Activated naive CD8-positive, alpha-beta T cell treated with anti-CD3 and anti-CD28 coated beads for 36 hours (primary cell): ENCODE results near the gene GPR146. TPM values are rescaled to one million over a fixed set of nuclear protein-coding genes. Genes with fewer than 3 reads are reported as not detected.
A peak's percentile ranks its signal among the peaks of the same experiment; 100 is the strongest.

ENCODE experiments used
- DNase-seq: peaks from one replicate; pipeline ENCODE4 v3.0.0; 2021
- H3K27ac Mint-ChIP-seq: one replicate; pipeline ENCODE4 v1.8.0; 2022; ENCODE audit warnings: mild to moderate bottlenecking, moderate library complexity, mixed read lengths
- H3K27me3 Mint-ChIP-seq: one replicate; pipeline ENCODE4 v1.8.0; 2022; ENCODE audit warnings: mild to moderate bottlenecking, mixed read lengths
- H3K36me3 Mint-ChIP-seq: one replicate; pipeline ENCODE4 v1.8.0; 2021; ENCODE audit warnings: mild to moderate bottlenecking, mixed read lengths
- H3K4me1 Mint-ChIP-seq: one replicate; pipeline ENCODE4 v1.8.0; 2021; ENCODE audit warnings: mixed read lengths
- H3K4me3 Mint-ChIP-seq: one replicate; pipeline ENCODE4 v1.8.0; 2022; ENCODE audit warnings: mild to moderate bottlenecking, moderate library complexity, mixed read lengths
- H3K9me3 Mint-ChIP-seq: one replicate; pipeline ENCODE4 v1.8.0; 2022; ENCODE audit warnings: mixed read lengths
- total RNA-seq, 2 experiments: library from RNA; stranded (reverse); gene quantifications; one replicate each; pipeline ENCODE4 v1.2.3, GENCODE V29; 2021

The GPR146 gene
- total RNA-seq, 2 experiments from 2014 or later: 2.4 to 2.8 TPM

GRCh38 chr7:1080252-1080920, 36.0 kb downstream of the GPR146 start:
- no peak overlapping the region for H3K27ac Mint-ChIP-seq
- no peak overlapping the region for H3K4me3 Mint-ChIP-seq

GRCh38 chr7:1080921-1081255, 36.5 kb downstream of the GPR146 start:
- DNase-seq: no peak
- no peak overlapping the region for H3K4me3 Mint-ChIP-seq
- no peaks in the 10 kb centered on the region for H3K27me3 Mint-ChIP-seq
- no peaks in the 10 kb centered on the region for H3K36me3 Mint-ChIP-seq
- H3K9me3 Mint-ChIP-seq: no peaks in the 10 kb centered on the region
- H3K27ac Mint-ChIP-seq: no peak overlapping the region
- H3K4me1 Mint-ChIP-seq: no peaks in the 10 kb centered on the region

More at GRCh38 chr7:1080252-1080920, 36.0 kb downstream of the GPR146 start:
- Mint-ChIP-seq H3K9me3 (no peaks in the 10 kb centered on the region), H3K36me3 (no peaks in the 10 kb centered on the region), H3K4me1 (no peaks in the 10 kb centered on the region), H3K27me3 (no peaks in the 10 kb centered on the region)
- DNase-seq: no peak

GRCh38 chr7:1081336-1081735, 37.0 kb downstream of the GPR146 start:
- no peaks in the 10 kb centered on the region for H3K27me3 Mint-ChIP-seq
- H3K4me3 Mint-ChIP-seq: no peak overlapping the region
- peaks cover 2% of the 10 kb centered on the region for H3K4me1 Mint-ChIP-seq
- no peak overlapping the region for H3K27ac Mint-ChIP-seq
- no peaks in the 10 kb centered on the region for H3K9me3 Mint-ChIP-seq
- no peaks in the 10 kb centered on the region for H3K36me3 Mint-ChIP-seq
- no peak for DNase-seq

- Mint-ChIP-seq H3K4me3 (no peak overlapping the region), H3K4me1 (peaks cover 7% of the 10 kb centered on the region), H3K9me3 (no peaks in the 10 kb centered on the region), H3K27me3 (no peaks in the 10 kb centered on the region), H3K27ac (no peak overlapping the region), H3K36me3 (no peaks in the 10 kb centered on the region)
- DNase-seq: no peak
Measured at GRCh38 chr7:1081931-1082401, 37.6 kb downstream of the GPR146 start.

- peaks cover 9% of the 10 kb centered on the region for H3K4me1 Mint-ChIP-seq
- H3K27me3 Mint-ChIP-seq: no peaks in the 10 kb centered on the region
- H3K9me3 Mint-ChIP-seq: no peaks in the 10 kb centered on the region
- H3K36me3 Mint-ChIP-seq: no peaks in the 10 kb centered on the region
- no peak for DNase-seq
- H3K27ac Mint-ChIP-seq: no peak overlapping the region
- no peak overlapping the region for H3K4me3 Mint-ChIP-seq
Measured at GRCh38 chr7:1083729-1084657, 39.6 kb downstream of the GPR146 start.

GRCh38 chr7:1085266-1085665, 40.9 kb downstream of the GPR146 start:
- H3K4me3 Mint-ChIP-seq: no peak overlapping the region
- no peak for DNase-seq
- H3K36me3 Mint-ChIP-seq: no peaks in the 10 kb centered on the region
- no peaks in the 10 kb centered on the region for H3K27me3 Mint-ChIP-seq
- H3K9me3 Mint-ChIP-seq: no peaks in the 10 kb centered on the region
- no peak overlapping the region for H3K27ac Mint-ChIP-seq
- peaks cover 9% of the 10 kb centered on the region for H3K4me1 Mint-ChIP-seq

- Mint-ChIP-seq H3K27ac (no peak overlapping the region), H3K9me3 (no peaks in the 10 kb centered on the region), H3K27me3 (no peaks in the 10 kb centered on the region)
Measured at GRCh38 chr7:1085910-1086421, 41.6 kb downstream of the GPR146 start.

GRCh38 chr7:1086588-1087464, 42.5 kb downstream of the GPR146 start:
- peak; percentile 77 for DNase-seq
- Mint-ChIP-seq H3K4me3 (peak overlapping the region; percentile 60), H3K4me1 (peaks cover 9% of the 10 kb centered on the region), H3K9me3 (no peaks in the 10 kb centered on the region), H3K27ac (peak overlapping the region; percentile 45), H3K36me3 (no peaks in the 10 kb centered on the region), H3K27me3 (no peaks in the 10 kb centered on the region)

More at GRCh38 chr7:1085910-1086421, 41.6 kb downstream of the GPR146 start:
- H3K4me1 Mint-ChIP-seq: peaks cover 9% of the 10 kb centered on the region
- H3K36me3 Mint-ChIP-seq: no peaks in the 10 kb centered on the region
- H3K4me3 Mint-ChIP-seq: no peak overlapping the region
- no peak for DNase-seq

- no peaks in the 10 kb centered on the region for H3K27me3 Mint-ChIP-seq
- peaks cover 9% of the 10 kb centered on the region for H3K4me1 Mint-ChIP-seq
- H3K9me3 Mint-ChIP-seq: no peaks in the 10 kb centered on the region
- no peak overlapping the region for H3K4me3 Mint-ChIP-seq
- H3K36me3 Mint-ChIP-seq: no peaks in the 10 kb centered on the region
- DNase-seq: no peak
- H3K27ac Mint-ChIP-seq: no peak overlapping the region
Measured at GRCh38 chr7:1087465-1087814, 43.1 kb downstream of the GPR146 start.

- Mint-ChIP-seq H3K4me3 (peak within 1 kb of the TSS; percentile 60), H3K9me3 (no peaks in the 10 kb centered on the region), H3K36me3 (no peaks in the 10 kb centered on the region), H3K4me1 (peaks cover 9% of the 10 kb centered on the region), H3K27ac (no peak within 1 kb of the TSS), H3K27me3 (no peaks in the 10 kb centered on the region)
- DNase-seq: no peak
Measured at GRCh38 chr7:1087952-1088920, 43.9 kb downstream of the GPR146 start, which contains the start of gene GPER1. Gene GPER1 (plus strand): TSS chr7:1088113. CDS start chr7:1091729, 3,616 bp downstream.

GRCh38 chr7:1090236-1090635, 45.9 kb downstream of the GPR146 start:
- Mint-ChIP-seq H3K9me3 (no peaks in the 10 kb centered on the region), H3K4me1 (peaks cover 9% of the 10 kb centered on the region), H3K36me3 (no peaks in the 10 kb centered on the region), H3K27ac (no peak overlapping the region), H3K4me3 (no peak overlapping the region), H3K27me3 (no peaks in the 10 kb centered on the region)
- no peak for DNase-seq

GRCh38 chr7:1090686-1091643, 46.6 kb downstream of the GPR146 start:
- DNase-seq: no peak
- Mint-ChIP-seq H3K27ac (no peak overlapping the region), H3K4me1 (peaks cover 9% of the 10 kb centered on the region), H3K27me3 (no peaks in the 10 kb centered on the region), H3K36me3 (no peaks in the 10 kb centered on the region), H3K9me3 (no peaks in the 10 kb centered on the region), H3K4me3 (no peak overlapping the region)

- H3K36me3 Mint-ChIP-seq: no peaks in the 10 kb centered on the region
- H3K4me3 Mint-ChIP-seq: no peak overlapping the region
- H3K27ac Mint-ChIP-seq: no peak overlapping the region
- no peak for DNase-seq
- H3K27me3 Mint-ChIP-seq: no peaks in the 10 kb centered on the region
- no peaks in the 10 kb centered on the region for H3K9me3 Mint-ChIP-seq
- H3K4me1 Mint-ChIP-seq: peaks cover 5% of the 10 kb centered on the region
Measured at GRCh38 chr7:1091644-1092027, 47.3 kb downstream of the GPR146 start.
